ENCODE measurements around the gene SH3PXD2B.
"Not testable (repeated sequence)": the region's sequence is repeated elsewhere in the genome, so short reads cannot be mapped to it uniquely, and the experiment has no call there.

SH3PXD2B gene

DNA sequence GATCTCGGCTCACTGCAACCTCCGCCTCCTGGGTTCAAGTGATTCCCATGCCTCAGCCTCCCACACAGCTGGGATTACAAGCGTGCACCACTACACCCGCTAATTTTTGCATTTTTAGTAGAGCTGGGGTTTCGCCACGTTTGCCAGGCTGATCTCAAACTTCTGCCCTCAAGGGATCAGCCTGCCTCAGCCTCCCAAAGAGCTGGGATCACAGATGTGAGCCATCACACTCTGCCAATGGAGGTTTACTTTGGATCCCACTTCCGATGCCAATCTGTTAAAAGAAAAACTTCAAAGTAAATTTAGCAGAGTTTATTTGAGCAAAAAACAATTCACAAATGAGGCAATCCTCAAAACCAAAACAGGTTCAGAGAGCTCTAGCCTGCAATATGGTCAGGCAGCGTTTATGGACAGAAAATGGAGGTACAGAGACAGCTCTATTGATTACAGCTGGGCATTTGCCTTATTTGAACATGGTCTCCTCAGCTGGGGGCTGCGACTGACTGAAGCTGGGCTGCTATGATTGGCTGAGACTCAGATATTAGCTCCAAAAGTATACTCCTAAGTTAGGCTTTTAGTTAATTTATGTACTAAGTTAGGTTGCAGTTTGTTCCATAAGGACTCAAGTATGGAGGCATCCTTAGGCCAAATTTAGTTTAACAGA is 152.1 kb downstream of the SH3PXD2B start:
- no peak for DNase-seq (ENCODE audit: low spot score)

DNA sequence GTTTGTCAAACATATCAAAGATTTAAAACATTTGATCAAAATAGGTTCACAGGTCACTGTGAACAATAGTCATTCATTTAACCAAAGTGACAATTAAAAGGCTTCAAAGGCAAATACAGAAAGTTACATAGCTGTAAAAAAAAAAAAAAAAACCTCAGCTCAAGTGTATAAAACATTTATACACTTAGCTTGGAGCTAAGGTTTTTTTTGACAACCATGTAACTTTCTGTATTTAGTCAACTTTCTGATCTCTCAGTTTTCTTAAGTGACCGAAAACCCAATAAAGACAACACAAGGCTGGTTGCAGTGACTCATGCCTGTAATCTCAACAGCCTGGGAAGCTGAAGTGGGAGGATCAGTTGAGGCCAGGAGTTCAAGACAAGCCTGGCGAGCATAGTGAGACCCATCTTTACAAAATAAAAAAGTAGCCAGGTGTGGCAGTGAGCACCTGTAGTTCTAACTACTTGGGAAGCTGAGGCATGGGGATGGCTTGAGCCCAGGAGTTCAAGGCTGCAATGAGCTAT is 154.3 kb downstream of the SH3PXD2B start:
- no peak for DNase-seq (ENCODE audit: low spot score)

GRCh38 chr5:172294831-172295230 is 159.5 kb downstream of the SH3PXD2B start:
- DNase-seq (ENCODE audit: low spot score) = no peak

DNA sequence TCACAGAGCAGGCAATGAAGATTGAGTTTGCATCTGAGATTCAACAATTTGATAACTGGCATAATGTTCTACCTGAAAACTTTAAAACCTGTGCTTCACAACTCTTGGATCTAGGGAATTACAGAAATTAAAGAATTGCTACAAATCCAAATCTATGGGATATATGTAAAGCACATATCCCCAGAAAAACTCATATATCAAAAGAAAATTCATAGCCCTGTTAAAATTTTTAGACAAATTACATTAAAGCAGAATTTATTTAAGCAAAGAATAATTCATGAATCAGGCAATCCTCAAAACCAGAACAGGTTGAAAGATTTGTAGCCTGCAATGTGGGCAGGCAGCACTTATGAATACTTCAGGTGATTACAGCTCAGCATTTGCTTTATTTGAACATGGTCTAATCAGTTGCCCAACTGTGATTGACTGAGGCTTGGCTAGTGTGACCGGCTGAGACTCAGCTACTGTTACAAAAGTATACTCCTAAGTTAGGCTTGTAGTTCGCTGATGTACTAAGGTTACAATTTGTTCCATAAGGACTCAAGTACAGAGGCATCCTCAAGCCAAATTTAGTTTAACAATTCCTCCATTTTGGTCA is 160.5 kb downstream of the SH3PXD2B start:
- DNase-seq (ENCODE audit: low spot score) = no peak

GRCh38 chr5:172293054-172293744 is 161.1 kb downstream of the SH3PXD2B start:
- DNase-seq (ENCODE audit: low spot score) = peak; percentile 83

- DNase-seq (ENCODE audit: low spot score) = not testable (repeated sequence)
Observed at GRCh38 chr5:172291837-172292236, 162.5 kb downstream of the SH3PXD2B start.

GRCh38 chr5:172288465-172288864 is 165.9 kb downstream of the SH3PXD2B start:
- no peak for DNase-seq (ENCODE audit: low spot score)

DNA sequence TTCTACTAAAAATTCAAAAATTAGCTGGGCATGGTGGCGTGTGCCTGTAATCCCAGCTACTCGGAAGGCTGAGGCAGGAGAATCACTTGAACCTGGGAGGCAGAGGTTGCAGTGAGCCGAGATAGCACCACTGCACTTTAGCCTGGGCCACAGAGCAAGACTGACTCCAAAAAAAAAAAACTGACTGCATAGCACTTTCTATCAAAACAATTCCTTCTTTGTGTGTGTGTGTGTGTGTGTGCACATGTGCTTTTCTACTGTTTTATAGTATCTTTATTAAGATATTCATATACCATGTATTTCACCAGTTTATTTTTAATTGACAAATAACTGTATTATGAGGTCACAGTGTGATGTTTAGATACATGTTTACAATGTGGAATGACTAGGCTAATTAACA is 167.2 kb downstream of the SH3PXD2B start:
- DNase-seq (ENCODE audit: low spot score) = not testable (repeated sequence)

- DNase-seq (ENCODE audit: low spot score) = no peak
Observed at GRCh38 chr5:172285226-172286143, 168.8 kb downstream of the SH3PXD2B start.

DNA sequence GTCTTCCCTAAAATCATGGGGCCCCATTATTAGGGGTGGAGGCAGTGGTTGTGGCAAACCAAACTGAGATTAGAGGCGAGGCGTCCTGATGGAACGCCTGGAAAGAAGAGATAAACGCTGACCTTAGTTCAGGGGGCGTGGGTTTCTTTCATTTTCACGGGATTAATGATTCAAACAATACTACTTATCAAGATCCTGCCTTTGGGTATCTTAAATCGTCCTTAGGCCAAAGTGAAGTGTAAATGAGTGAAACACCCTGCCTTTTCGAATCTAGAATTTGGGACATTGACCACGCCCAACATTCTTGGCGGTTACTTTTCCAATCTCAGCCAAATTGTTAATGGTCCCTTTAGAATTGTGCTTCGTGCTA is 169.7 kb downstream of the SH3PXD2B start:
- DNase-seq (ENCODE audit: low spot score) = peak; percentile 62

- DNase-seq (ENCODE audit: low spot score) = peak; percentile 98
Observed at GRCh38 chr5:172283862-172284610, 170.3 kb downstream of the SH3PXD2B start.

GRCh38 chr5:172283020-172283861 is 171.1 kb downstream of the SH3PXD2B start, which contains the start of gene UBTD2:
UBTD2 (minus strand) TSS chr5:172283764; CDS start chr5:172283665, 99 bp downstream.
- DNase-seq (ENCODE audit: low spot score) = peak; percentile 95

DNA sequence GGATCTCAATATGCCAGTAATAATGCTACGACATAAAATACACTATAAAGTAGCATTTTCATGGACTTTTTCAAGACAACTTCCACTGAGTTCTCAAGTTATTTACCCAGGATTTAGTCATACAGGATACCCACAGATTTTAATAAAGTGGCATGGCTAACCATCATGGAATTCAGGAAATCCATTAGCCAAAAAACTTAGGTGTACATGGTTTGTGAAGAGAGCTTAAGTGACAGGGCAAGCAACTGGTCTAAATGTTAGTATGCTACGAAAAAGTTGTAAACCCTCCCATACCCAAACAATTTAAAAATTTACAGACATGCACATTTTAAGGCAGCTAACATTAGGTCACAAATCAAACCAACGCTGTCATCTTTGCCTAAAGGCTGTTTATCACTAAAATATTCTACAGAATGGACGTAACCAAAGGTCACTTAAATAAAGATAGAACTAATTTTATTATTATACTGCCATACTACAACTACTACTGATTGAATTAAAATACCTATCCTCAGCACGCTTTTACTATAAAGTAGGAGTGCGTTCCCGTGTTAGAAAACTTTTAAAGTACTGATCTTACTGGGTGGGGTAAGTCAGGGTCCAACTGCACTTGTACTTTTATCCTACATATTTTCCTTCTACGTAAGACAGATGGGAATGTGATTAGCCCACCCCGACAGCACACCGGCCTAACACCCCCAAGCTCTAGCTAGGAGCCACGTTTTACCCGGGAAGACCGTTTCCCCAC is 171.9 kb downstream of the SH3PXD2B start:
- DNase-seq (ENCODE audit: low spot score) = peak; percentile 38

DNA sequence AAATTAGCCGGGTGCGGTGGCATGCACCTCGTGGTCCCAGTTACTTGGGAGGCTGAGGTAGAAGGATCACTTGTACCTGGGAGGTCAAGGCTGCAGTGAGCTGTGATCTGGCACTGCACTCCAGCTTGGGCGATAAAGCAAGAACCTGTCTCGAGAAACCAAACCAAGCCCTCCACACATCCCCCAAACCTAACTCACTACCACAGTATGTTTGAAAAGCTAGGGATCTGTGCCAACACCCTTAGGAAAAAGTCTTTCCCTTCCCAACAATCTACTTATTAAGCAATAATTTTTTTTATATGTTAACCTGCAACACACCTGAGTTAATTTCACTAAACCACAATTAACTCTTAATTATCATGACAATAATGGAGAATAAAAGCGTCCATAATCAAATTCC is 173.0 kb downstream of the SH3PXD2B start:
- no peak for DNase-seq (ENCODE audit: low spot score)

DNA sequence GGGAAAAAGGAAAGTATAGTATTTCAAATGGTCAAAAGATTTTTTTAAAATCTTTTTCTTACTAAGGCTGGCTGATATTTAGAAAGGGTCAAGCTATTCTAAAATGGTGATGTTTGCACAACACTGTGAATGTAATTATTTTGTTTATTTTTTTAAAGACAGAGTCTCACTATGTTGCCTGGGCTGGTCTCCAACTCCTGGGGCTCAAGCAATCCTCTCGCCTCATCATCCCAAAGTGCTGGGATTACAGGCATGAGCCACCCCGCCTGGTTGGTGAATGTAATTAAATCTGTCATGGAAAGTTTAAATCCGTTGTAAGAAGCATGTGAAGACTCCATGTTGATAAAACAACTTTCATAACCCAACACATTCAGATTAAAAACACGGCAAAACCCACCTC is 173.4 kb downstream of the SH3PXD2B start:
- DNase-seq (ENCODE audit: low spot score) = peak; percentile 16

- no peak for DNase-seq (ENCODE audit: low spot score)
Observed at GRCh38 chr5:172280317-172280716, 174.0 kb downstream of the SH3PXD2B start.

GRCh38 chr5:172278356-172278755 is 176.0 kb downstream of the SH3PXD2B start:
- DNase-seq (ENCODE audit: low spot score) = no peak

DNA sequence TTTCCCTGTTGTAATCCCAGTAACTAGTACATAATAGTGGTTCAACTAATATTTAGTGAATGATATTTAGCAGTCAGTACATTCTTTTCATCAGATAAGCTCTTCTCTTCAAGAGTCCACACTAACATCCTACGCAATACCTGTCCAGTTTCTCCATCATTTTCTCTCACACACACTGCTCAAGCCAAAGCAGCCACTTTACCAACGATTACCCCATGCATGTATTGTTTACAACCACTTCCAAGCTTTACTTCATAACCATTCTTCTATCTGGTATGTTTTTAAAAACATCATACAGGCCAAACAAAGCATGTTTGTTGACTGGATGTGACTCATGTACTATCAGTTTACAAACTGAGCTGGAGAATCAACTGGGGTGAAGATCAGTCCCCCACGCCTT is 178.1 kb downstream of the SH3PXD2B start:
- DNase-seq (ENCODE audit: low spot score) = no peak

Measured in GM03348 (cell line).